PC-9 (cell line): ENCODE results near the gene ROBO1. TPM values are rescaled to one million over a fixed set of nuclear protein-coding genes. Genes with fewer than 3 reads are reported as not detected.

Experiments used
- BruUV-seq: library from RNA; stranded (reverse); fragments of 400-500 nt; replicated peaks from 2 replicates; lab custom pipeline; 2021; lab: Mats Ljungman, UMichigan
- CTCF ChIA-PET: fragments of 300-600 bp; sonication (Branson Sonifier 250); formaldehyde crosslinking; loops from one replicate; lab custom pipeline; 2022; ENCODE audit warnings: antibody characterized with exemption; lab: Charles Lee
- POLR2A ChIA-PET: fragments of 300-600 bp; sonication (Branson Sonifier 250); formaldehyde crosslinking; loops from one replicate; lab custom pipeline; 2022; ENCODE audit warnings: antibody characterized with exemption; ENCODE audit not compliant: unreplicated experiment; lab: Charles Lee
- DNase-seq, 2 experiments: peaks; one replicate each; pipeline versions ENCODE4 v3.0.0 to v3.0.0-alpha.2; 2015 to 2022; ENCODE audit warnings: mixed read lengths in 1 of 2
- H2AFZ ChIP-seq: fragments of 200-600 bp; sonication (generic); 2 replicates; pipeline ENCODE4 v1.8.1; 2017; ENCODE audit warnings: antibody characterized with exemption
- H3F3A ChIP-seq: fragments of 200-600 bp; sonication (generic); 2 replicates; pipeline ENCODE4 v1.8.1; 2017; ENCODE audit warnings: antibody characterized with exemption, mild to moderate bottlenecking, low read depth; ENCODE audit not compliant: insufficient read depth
- H3K27ac ChIP-seq: fragments of 200-600 bp; sonication (generic); 2 replicates; pipeline ENCODE4 v1.6.1; 2016; ENCODE audit warnings: mixed run types
- H3K27me3 ChIP-seq: fragments of 200-600 bp; sonication (generic); 2 replicates; pipeline ENCODE4 v1.6.1; 2016; ENCODE audit warnings: low read depth, mixed run types; ENCODE audit not compliant: insufficient read depth
- H3K36me3 ChIP-seq: fragments of 200-600 bp; sonication (generic); 2 replicates; pipeline ENCODE4 v1.6.1; 2016; ENCODE audit warnings: low read depth, mixed run types
- H3K4me1 ChIP-seq: fragments of 200-600 bp; sonication (generic); replicated peaks from 2 replicates; pipeline ENCODE4 v1.6.1; 2016; ENCODE audit warnings: mixed run types; ENCODE audit not compliant: insufficient read depth
- H3K4me2 ChIP-seq: fragments of 200-600 bp; sonication (generic); 2 replicates; pipeline ENCODE4 v1.6.1; 2017; ENCODE audit warnings: mixed run types
- H3K4me3 ChIP-seq: fragments of 200-600 bp; sonication (generic); 2 replicates; pipeline ENCODE4 v1.6.1; 2016; ENCODE audit warnings: mixed run types
- H3K79me2 ChIP-seq: fragments of 200-600 bp; sonication (generic); 2 replicates; pipeline ENCODE4 v1.6.1; 2017; ENCODE audit warnings: low read depth, mixed run types
- H3K9me2 ChIP-seq: fragments of 200-600 bp; sonication (generic); 2 replicates; pipeline ENCODE4 v1.8.1; 2017; ENCODE audit warnings: mild to moderate bottlenecking; ENCODE audit not compliant: insufficient read depth
- H3K9me3 ChIP-seq: fragments of 200-600 bp; sonication (generic); 2 replicates; pipeline ENCODE4 v1.8.1; 2016; ENCODE audit warnings: low read depth; ENCODE audit not compliant: insufficient read depth
- H4K20me1 ChIP-seq: fragments of 200-600 bp; sonication (generic); 2 replicates; pipeline ENCODE4 v1.8.1; 2017; ENCODE audit not compliant: insufficient read depth
- EZH2 ChIP-seq: fragments of 200-600 bp; sonication (generic); IDR thresholded peaks from 2 replicates; pipeline ENCODE4 v1.8.0; 2017; ENCODE audit warnings: antibody characterized with exemption, low read depth
- intact Hi-C: fragments of 100-400 bp; cut with micrococcal nuclease; formaldehyde crosslinking; loops from one replicate; pipeline ENCODE4 v1.10.0; 2022; ENCODE audit not compliant: unreplicated experiment
- total RNA-seq: library from RNA; stranded (reverse); gene quantifications from 2 replicates; pipeline ENCODE4 v1.2.3, GENCODE V29; 2021
- TF ChIP-seq, protein P1 (sequence below): fragments of 200-600 bp; sonication (generic); conservative IDR thresholded peaks from 2 replicates; pipeline ENCODE4 v1.6.1; 2017; ENCODE audit warnings: mixed run types, antibody characterized with exemption, mild to moderate bottlenecking, moderate library complexity

ROBO1 gene
- total RNA-seq, 1 experiment from 2014 or later, result 17.5 TPM

DNA sequence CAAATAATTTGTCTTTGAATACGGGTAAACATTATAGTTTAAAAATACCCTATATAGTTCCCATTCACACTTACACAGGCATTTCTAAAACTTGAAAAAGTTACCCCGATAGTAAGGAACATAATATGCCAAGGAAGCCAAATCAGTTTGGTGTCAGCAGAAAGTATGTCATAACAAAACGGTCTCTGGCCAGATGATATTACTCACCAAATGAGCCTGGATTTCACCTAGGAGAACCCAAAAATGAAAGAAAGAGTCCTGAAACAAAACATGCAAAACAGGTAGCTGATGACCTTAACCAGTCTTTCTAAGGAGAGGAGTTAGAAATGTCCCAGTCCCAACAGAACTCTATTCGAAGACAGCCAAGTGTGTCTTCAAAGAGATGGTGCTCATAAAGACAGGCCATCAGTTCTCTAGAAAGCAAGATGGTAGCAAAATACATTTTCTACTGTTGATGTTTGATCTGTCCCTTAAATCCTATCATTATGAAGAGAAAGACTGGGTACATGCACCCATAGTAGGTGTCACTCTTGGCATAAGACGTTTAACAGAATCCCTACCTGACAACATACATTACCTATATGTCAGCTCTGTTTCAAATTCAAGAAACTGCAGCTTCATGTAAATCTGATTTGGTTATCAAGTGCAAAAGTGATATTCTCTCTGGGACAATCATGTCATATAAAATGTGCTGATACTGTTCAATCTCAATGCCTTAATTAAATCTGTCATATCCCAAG, 942.5 kb downstream of the ROBO1 start:
- CTCF ChIA-PET, result no interaction called here
- H3K27ac ChIP-seq, result peak overlapping the region; percentile 67; the same call in 1 of the 2 replicates
- BruUV-seq, result no TSS peak

DNA sequence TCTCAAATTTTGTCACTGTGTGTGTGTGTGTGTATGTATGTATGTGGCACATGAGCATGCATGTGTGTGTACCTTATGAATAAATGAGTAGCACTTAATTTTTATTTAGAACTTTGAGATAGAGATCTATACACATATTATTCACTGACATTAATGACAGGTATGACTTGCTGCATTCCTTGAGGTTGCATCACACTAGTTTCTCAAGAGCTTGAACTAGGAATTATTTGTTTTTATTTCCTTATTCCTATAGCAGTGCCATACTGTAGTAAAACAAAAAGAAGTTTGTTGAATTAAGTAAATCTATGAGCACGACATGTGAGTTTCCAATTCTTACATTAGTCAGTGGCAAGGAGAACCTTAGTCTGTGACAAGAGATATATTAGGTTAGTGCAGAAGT, 943.9 kb downstream of the ROBO1 start:
- no peaks in the 10 kb centered on the region for H3K36me3 ChIP-seq
- no TSS peak for BruUV-seq
- no peaks in the 10 kb centered on the region for H4K20me1 ChIP-seq
- peak overlapping the region; percentile 48 for H3K4me2 ChIP-seq
- ChIA-PET POLR2A (no interaction called here), CTCF (no interaction called here)
- no peak overlapping the region for H3K4me3 ChIP-seq
- H3F3A ChIP-seq, result peaks cover 8% of the 10 kb centered on the region; the same call in 1 of the 2 replicates
- no peak overlapping the region for H2AFZ ChIP-seq
- H3K4me1 ChIP-seq, result peaks cover 20% of the 10 kb centered on the region
- TF ChIP-seq, protein P1, sequence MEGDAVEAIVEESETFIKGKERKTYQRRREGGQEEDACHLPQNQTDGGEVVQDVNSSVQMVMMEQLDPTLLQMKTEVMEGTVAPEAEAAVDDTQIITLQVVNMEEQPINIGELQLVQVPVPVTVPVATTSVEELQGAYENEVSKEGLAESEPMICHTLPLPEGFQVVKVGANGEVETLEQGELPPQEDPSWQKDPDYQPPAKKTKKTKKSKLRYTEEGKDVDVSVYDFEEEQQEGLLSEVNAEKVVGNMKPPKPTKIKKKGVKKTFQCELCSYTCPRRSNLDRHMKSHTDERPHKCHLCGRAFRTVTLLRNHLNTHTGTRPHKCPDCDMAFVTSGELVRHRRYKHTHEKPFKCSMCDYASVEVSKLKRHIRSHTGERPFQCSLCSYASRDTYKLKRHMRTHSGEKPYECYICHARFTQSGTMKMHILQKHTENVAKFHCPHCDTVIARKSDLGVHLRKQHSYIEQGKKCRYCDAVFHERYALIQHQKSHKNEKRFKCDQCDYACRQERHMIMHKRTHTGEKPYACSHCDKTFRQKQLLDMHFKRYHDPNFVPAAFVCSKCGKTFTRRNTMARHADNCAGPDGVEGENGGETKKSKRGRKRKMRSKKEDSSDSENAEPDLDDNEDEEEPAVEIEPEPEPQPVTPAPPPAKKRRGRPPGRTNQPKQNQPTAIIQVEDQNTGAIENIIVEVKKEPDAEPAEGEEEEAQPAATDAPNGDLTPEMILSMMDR, result no peak
- no peak for TF ChIP-seq EZH2
- peak; percentile 5 to 95 for DNase-seq
- H3K9me3 ChIP-seq, result no peaks in the 10 kb centered on the region
- intact Hi-C loops, result loop anchor here (10.0 kb wide), 1 partner anchor 191 kb away; no protein-coding TSS in a partner anchor
- peak overlapping the region; percentile 67 for H3K27ac ChIP-seq
- no peaks in the 10 kb centered on the region for H3K79me2 ChIP-seq
- H3K27me3 ChIP-seq, result no peaks in the 10 kb centered on the region
- H3K9me2 ChIP-seq, result no peaks in the 10 kb centered on the region

More for the DNA sequence above, 942.5 kb downstream of the ROBO1 start:
- no peaks in the 10 kb centered on the region for H3K9me3 ChIP-seq
- DNase-seq, result no peak
- H3K9me2 ChIP-seq, result no peaks in the 10 kb centered on the region
- H3K4me2 ChIP-seq, result no peak overlapping the region
- no peak overlapping the region for H2AFZ ChIP-seq
- TF ChIP-seq, protein P1, result no peak
- no peak for TF ChIP-seq EZH2
- intact Hi-C loops, result loop anchor here (10.0 kb wide), 1 partner anchor 190 kb away; no protein-coding TSS in a partner anchor
- H3K4me3 ChIP-seq, result no peak overlapping the region
- no peaks in the 10 kb centered on the region for H3K79me2 ChIP-seq
- H3K27me3 ChIP-seq, result no peaks in the 10 kb centered on the region
- peaks cover 20% of the 10 kb centered on the region for H3K4me1 ChIP-seq
- H3K36me3 ChIP-seq, result no peaks in the 10 kb centered on the region
- no peaks in the 10 kb centered on the region for H4K20me1 ChIP-seq
- POLR2A ChIA-PET, result no interaction called here
- H3F3A ChIP-seq, result peaks cover 8% of the 10 kb centered on the region; the same call in 1 of the 2 replicates

DNA sequence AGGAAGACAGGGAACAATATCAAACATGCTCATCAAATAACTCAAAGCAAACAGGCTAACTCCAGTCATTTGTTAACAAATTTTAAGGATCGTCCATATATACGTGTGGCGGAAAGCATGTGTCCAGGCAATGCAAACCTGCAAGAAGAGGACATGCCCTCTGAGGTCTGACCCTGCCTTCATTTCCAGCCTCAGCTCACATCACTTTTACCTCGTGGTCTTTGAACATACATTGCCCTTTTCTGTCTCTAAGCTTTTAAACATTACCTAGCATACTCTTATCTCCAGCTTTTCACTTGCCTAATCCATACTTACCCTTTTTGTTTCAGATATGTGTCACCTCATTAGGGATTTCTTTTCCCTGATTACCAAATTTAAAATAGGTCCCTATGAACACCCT, 944.4 kb downstream of the ROBO1 start:
- POLR2A ChIA-PET, result no interaction called here
- peaks cover 8% of the 10 kb centered on the region; the same call in 1 of the 2 replicates for H3F3A ChIP-seq
- no peaks in the 10 kb centered on the region for H3K79me2 ChIP-seq
- no peaks in the 10 kb centered on the region for H3K9me2 ChIP-seq
- intact Hi-C loops, result loop anchor here (10.0 kb wide), 1 partner anchor 191 kb away; no protein-coding TSS in a partner anchor
- no peaks in the 10 kb centered on the region for H3K36me3 ChIP-seq
- no peaks in the 10 kb centered on the region for H3K27me3 ChIP-seq
- no peaks in the 10 kb centered on the region for H3K9me3 ChIP-seq
- H4K20me1 ChIP-seq, result no peaks in the 10 kb centered on the region
- no peak for DNase-seq
- CTCF ChIA-PET, result no interaction called here
- no peak overlapping the region for H3K4me3 ChIP-seq
- TF ChIP-seq EZH2, result no peak
- TF ChIP-seq, protein P1, result no peak
- H3K4me2 ChIP-seq, result peak overlapping the region; percentile 48
- H3K27ac ChIP-seq, result peak overlapping the region; percentile 67
- H3K4me1 ChIP-seq, result peaks cover 20% of the 10 kb centered on the region
- no TSS peak for BruUV-seq
- no peak overlapping the region for H2AFZ ChIP-seq
